HUES6 (cell line): ENCODE data around the gene ITPR2.
A peak's percentile ranks its signal among the peaks of the same experiment; 100 is the strongest.

ENCODE experiments used
- H3K27ac ChIP-seq: 2 replicates; pipeline ENCODE4 v1.7.0; 2013; ENCODE audit warnings: low read depth, mild to moderate bottlenecking, low read length, inconsistent platforms
- H3K27me3 ChIP-seq: 2 replicates; pipeline ENCODE4 v1.6.1; 2013; ENCODE audit warnings: low read length; ENCODE audit not compliant: control insufficient read depth, insufficient read depth
- H3K36me3 ChIP-seq: 2 replicates; pipeline ENCODE4 v1.6.1; 2013; ENCODE audit warnings: low read length; ENCODE audit not compliant: control insufficient read depth, insufficient read depth
- H3K4me1 ChIP-seq: 2 replicates; pipeline ENCODE4 v1.6.1; 2013; ENCODE audit warnings: low read length; ENCODE audit not compliant: control insufficient read depth, insufficient read depth
- H3K4me3 ChIP-seq: 2 replicates; pipeline ENCODE4 v1.5.1; 2013; ENCODE audit warnings: low read depth, low read length
- H3K9ac ChIP-seq: one replicate; pipeline ENCODE4 v1.6.1; 2013; ENCODE audit warnings: mild to moderate bottlenecking, low read length
- H3K9me3 ChIP-seq: 2 replicates; pipeline ENCODE4 v1.6.1; 2013; ENCODE audit warnings: low read depth, low read length; ENCODE audit not compliant: control insufficient read depth, insufficient read depth

Gene ITPR2

DNA sequence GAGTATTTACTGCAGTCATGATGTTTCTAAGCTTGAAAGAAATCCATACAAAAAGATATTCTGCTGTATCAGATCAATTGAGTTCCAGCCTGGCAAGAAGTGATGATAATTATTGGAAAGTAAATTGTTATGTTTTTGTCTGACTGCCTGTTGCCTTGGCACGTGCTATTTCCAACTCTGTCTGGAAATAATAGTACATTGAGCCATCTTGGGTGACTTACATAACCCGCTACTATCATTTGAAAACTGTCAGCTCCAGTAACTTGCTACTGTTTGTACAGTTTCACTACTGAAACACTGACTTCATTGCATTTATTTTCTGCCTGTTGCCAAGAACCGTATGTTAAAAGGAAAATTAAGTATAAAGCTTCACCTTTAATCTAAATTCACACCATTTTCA is 318.6 kb downstream of the ITPR2 start:
- peaks cover 25% of the 10 kb centered on the region for H3K4me1 ChIP-seq
- no peak overlapping the region for H3K4me3 ChIP-seq
- H3K36me3 ChIP-seq: no peaks in the 10 kb centered on the region
- no peak overlapping the region for H3K27ac ChIP-seq
- H3K9me3 ChIP-seq: no peaks in the 10 kb centered on the region
- no peaks in the 10 kb centered on the region for H3K27me3 ChIP-seq
- H3K9ac ChIP-seq: no peak overlapping the region

DNA sequence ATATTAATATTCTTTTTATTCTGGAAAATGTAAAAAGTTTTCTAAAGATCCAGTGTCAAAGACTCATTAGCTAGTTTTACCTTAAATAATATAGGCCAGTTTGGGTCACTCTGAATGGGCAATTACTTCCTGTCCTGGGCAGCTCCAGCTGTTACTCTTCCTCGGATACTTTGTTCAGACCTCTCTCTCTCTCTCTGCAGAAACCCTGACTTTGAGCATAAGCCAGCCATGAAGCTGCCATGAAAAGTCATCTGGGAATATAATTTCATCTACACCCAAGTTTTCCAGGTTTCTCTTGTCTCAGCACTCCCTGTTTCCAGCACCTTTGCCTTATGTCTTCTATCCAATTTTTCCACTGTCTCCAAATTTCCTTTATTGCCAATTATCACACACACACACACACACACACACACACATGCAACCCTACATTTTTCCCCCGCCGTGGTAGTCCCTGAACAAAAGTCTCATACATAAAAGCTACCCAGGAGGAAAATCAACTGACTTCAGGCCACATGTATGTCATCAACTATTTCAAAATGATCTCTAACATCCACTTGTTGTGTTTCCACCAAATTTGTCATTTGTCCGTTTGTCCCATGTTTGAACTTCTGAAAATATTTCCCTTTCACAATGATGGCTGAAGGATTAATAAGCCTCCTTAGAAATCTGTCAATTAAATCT is 319.5 kb downstream of the ITPR2 start:
- no peaks in the 10 kb centered on the region for H3K27me3 ChIP-seq
- H3K4me3 ChIP-seq: no peak overlapping the region
- H3K4me1 ChIP-seq: peaks cover 26% of the 10 kb centered on the region

DNA sequence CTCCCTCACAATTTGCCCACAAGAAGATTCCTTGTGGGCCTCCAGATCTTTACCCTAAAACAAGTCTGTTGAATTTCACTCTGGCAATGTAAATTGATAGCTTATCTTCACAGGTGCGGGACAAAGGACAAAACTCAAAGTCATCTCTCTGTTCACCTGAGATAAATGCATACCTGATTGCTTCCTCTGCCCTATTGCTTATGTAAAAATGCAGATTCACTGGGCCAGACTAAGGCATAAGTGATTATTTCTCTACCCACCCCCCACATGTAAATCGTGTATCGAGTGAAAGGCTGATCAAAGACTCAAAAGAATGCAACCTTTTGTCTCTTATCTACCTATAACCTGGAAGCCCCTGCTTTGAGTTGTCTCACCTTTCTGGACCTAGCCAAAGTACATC is 320.8 kb downstream of the ITPR2 start:
- Histone ChIP-seq H3K9ac (no peak overlapping the region), H3K4me1 (peaks cover 26% of the 10 kb centered on the region), H3K4me3 (no peak overlapping the region), H3K27me3 (no peaks in the 10 kb centered on the region), H3K27ac (no peak overlapping the region), H3K36me3 (no peaks in the 10 kb centered on the region), H3K9me3 (no peaks in the 10 kb centered on the region)

More for the DNA sequence above, 319.5 kb downstream of the ITPR2 start:
- Histone ChIP-seq H3K9me3 (no peaks in the 10 kb centered on the region), H3K9ac (no peak overlapping the region), H3K27ac (0 out of 2 replicates have a peak overlapping the region, but pooled peaks have one; percentile 8), H3K36me3 (no peaks in the 10 kb centered on the region)

DNA sequence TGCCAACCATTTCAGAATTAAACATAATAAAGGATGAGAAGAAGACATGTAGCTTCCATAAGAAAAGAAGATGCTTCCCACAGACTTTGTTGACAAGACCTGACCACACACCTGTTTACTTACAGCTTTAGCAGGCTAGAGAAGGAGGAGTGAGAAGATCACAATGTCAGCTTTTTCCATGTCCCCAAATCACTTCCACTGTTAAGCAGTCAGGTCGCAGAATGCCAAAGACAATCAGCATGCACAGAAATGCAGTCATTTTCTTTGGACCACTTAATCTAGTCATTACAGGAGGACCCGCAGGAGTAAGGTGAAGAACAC is 322.7 kb downstream of the ITPR2 start:
- Histone ChIP-seq H3K4me3 (peak overlapping the region; percentile 14; the same call in 1 of the 2 replicates), H3K36me3 (no peaks in the 10 kb centered on the region), H3K27me3 (no peaks in the 10 kb centered on the region), H3K9me3 (no peaks in the 10 kb centered on the region), H3K4me1 (peaks cover 26% of the 10 kb centered on the region), H3K27ac (peak overlapping the region; percentile 44; the same call in 1 of the 2 replicates), H3K9ac (no peak overlapping the region)

DNA sequence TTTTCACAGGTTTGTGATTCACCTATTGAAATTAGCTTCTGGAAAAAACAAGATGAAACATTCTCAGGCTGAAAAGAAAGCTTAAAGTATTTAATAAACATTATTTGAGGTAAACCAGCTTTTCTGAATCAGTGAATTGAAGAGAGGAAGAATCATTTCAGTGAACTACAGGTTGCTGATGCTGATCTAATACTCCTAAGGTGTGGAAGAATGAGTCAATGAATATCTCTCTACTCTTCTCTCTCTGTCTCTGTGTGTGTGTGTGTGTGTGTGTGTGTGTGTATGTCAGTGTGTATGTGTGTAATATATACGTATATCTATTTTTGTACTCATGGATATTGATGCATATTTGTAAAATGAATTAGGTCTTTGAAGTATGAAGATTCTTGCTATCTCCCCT is 325.4 kb downstream of the ITPR2 start:
- no peaks in the 10 kb centered on the region for H3K27me3 ChIP-seq
- H3K36me3 ChIP-seq: no peaks in the 10 kb centered on the region
- H3K27ac ChIP-seq: no peak overlapping the region
- no peak overlapping the region for H3K9ac ChIP-seq
- no peak overlapping the region for H3K4me3 ChIP-seq
- no peaks in the 10 kb centered on the region for H3K9me3 ChIP-seq
- peaks cover 26% of the 10 kb centered on the region for H3K4me1 ChIP-seq

DNA sequence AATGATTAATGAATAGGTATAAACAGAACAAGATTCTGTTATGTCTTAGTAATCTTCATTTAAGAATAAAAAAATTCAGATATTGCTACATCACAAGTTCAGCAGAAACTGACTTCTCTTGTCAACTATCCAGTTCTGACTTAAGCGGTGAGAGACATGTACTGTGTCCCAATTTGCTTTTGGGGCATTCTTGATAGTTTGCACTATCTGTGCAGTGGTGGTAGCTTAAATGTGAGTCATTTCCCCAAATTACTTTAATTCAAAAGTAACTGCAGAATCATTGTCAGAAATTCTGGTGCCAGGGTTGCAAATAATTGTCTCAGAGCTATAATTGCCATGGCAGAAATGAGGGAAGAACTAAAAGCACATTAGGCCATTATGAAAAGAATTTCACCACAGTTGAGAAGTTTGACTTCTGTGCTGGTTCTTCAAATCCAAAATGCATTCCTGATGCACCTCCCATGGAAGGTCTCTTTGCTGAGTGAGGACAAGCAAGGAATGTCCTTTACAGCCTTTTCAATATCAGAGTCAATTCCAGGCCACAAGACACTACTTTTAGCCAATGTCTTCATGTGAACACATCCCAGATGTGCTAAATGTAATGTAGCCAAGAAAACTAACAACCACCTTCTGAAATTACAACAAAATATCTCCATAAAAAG is 332.9 kb downstream of the ITPR2 start:
- Histone ChIP-seq H3K27ac (no peak overlapping the region), H3K9ac (no peak overlapping the region), H3K9me3 (no peaks in the 10 kb centered on the region), H3K4me1 (no peaks in the 10 kb centered on the region), H3K27me3 (no peaks in the 10 kb centered on the region), H3K4me3 (no peak overlapping the region), H3K36me3 (no peaks in the 10 kb centered on the region)

DNA sequence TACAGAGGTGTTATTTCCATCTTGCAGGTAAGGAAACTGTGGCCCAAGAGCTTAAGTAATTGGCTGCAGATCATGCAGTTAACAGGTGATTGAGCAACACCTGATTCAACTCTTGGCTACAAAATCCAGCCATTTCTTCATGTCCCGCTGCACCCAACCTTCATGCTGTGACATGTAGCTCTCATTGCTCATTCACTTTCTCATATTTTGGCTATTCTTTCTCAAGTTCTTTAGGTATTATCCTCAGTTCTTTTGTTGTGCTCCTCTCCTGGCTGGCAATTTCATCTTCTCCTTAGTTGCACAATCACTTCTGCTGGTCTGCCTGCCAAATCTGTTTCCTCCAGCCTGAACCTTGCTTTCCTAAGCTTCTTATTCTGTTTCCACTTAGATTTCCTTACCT is 336.8 kb downstream of the ITPR2 start:
- H3K9me3 ChIP-seq: no peaks in the 10 kb centered on the region
- H3K4me3 ChIP-seq: no peak overlapping the region
- no peaks in the 10 kb centered on the region for H3K4me1 ChIP-seq
- 0 out of 2 replicates have a peak, but pooled peaks cover 2% of the 10 kb centered on the region for H3K36me3 ChIP-seq
- no peak overlapping the region for H3K27ac ChIP-seq
- H3K27me3 ChIP-seq: no peaks in the 10 kb centered on the region
- H3K9ac ChIP-seq: no peak overlapping the region

DNA sequence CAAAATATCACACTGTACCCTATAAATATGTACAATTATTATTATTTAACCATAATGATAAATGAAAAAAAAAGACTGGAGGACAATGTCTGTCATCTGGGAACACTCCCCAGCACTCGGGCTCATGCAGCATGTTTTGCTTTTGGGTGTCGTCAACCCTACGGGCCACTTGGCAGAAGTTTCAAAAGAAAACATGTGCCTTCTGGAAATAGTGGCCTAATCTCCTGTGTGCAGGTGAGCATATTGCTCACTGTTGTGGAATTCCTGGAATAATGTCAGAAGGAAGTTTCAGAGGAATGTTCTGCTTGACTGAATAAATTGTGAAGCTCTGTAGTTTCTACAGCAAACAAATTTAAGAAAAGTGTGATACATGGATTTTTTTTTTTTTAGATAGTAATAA is 339.3 kb downstream of the ITPR2 start:
- 0 out of 2 replicates have a peak, but pooled peaks cover 2% of the 10 kb centered on the region for H3K36me3 ChIP-seq
- H3K4me3 ChIP-seq: no peak overlapping the region
- no peaks in the 10 kb centered on the region for H3K4me1 ChIP-seq
- H3K27ac ChIP-seq: no peak overlapping the region
- no peaks in the 10 kb centered on the region for H3K9me3 ChIP-seq
- no peak overlapping the region for H3K9ac ChIP-seq
- no peaks in the 10 kb centered on the region for H3K27me3 ChIP-seq

DNA sequence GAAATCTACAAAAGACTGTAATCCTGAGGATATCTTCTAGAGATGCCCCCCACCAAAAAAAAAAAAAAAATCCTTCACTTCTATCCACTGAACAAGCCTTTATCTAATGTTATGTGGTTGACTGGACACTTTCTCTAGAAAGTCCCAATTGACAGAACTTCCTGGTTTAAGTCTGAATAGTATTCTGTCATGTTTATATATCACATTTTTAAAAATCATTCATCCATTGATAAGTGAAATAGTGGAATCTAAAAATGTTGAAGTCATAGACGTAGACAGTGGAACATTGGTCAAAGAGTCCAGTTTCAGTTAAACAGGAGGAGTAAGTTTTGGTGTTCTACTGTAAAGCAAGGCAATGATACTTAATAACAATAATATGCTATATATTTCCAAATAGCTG is 340.6 kb downstream of the ITPR2 start:
- no peak overlapping the region for H3K27ac ChIP-seq
- H3K27me3 ChIP-seq: no peaks in the 10 kb centered on the region
- no peaks in the 10 kb centered on the region for H3K9me3 ChIP-seq
- H3K9ac ChIP-seq: no peak overlapping the region
- H3K36me3 ChIP-seq: 0 out of 2 replicates have a peak, but pooled peaks cover 2% of the 10 kb centered on the region
- H3K4me3 ChIP-seq: no peak overlapping the region
- no peaks in the 10 kb centered on the region for H3K4me1 ChIP-seq

DNA sequence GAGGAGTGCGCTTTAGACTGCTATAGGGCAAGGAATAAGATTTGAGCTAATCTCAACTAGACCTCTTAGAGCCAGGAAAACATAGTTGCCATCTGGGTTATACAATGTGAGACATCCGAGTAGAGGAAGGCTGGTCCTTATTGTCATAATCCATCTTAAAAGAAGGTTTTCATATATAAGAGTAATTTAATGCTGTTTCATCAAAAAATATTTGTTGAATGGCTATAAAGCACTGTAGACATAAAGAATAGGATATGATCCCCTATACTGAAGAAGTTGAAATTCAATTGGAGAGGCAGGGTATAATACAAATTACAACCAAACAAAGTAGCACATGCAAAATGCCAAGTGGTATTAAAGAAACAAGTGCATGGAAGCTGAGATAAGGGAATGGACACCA is 343.1 kb downstream of the ITPR2 start:
- no peaks in the 10 kb centered on the region for H3K4me1 ChIP-seq
- H3K27me3 ChIP-seq: no peaks in the 10 kb centered on the region
- H3K9ac ChIP-seq: no peak overlapping the region
- H3K36me3 ChIP-seq: 0 out of 2 replicates have a peak, but pooled peaks cover 2% of the 10 kb centered on the region
- H3K4me3 ChIP-seq: no peak overlapping the region
- no peaks in the 10 kb centered on the region for H3K9me3 ChIP-seq
- H3K27ac ChIP-seq: no peak overlapping the region

DNA sequence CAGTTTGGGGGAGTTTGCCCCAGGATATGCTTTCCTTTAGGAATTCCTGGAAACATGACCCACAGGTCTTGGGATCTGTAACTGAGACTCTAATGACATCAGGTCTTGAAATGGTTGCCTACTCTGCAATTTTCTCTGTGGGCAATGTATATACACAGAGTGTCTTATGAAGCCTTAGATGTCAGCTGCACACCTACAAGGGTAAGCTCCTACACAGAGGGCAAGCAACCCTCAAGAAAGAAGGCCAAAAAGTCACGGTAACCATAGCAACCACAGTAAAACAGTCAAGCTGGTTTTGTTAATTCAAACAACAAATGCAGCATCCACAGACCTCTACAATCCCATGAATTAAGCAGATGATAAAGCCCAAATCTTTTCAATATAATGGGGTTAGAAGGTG is 344.6 kb downstream of the ITPR2 start:
- Histone ChIP-seq H3K27ac (no peak overlapping the region), H3K27me3 (no peaks in the 10 kb centered on the region), H3K9me3 (no peaks in the 10 kb centered on the region), H3K9ac (no peak overlapping the region), H3K36me3 (0 out of 2 replicates have a peak, but pooled peaks cover 3% of the 10 kb centered on the region), H3K4me3 (no peak overlapping the region), H3K4me1 (no peaks in the 10 kb centered on the region)
